Measurements from ENCODE around the gene DSCAM.

DNA sequence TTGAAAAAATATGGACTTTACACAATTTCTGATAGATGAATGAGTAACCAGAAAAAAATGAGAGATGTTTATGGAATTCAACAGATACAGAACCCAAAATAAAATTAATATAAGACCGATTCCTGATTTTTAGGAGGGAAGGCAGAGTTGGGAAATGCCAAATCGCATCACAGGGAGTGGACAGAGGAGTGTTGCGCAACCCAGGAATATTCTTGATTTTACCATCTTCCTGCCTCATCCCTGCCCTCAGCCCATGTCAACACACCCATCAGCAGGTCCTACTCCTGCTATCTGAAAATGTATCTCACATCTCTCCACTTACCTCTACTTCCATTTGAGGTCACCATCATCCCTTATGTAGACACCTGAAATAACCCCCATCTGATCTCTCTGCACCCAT, 221.0 kb downstream of the DSCAM start:
- TF ChIP-seq, protein P1, sequence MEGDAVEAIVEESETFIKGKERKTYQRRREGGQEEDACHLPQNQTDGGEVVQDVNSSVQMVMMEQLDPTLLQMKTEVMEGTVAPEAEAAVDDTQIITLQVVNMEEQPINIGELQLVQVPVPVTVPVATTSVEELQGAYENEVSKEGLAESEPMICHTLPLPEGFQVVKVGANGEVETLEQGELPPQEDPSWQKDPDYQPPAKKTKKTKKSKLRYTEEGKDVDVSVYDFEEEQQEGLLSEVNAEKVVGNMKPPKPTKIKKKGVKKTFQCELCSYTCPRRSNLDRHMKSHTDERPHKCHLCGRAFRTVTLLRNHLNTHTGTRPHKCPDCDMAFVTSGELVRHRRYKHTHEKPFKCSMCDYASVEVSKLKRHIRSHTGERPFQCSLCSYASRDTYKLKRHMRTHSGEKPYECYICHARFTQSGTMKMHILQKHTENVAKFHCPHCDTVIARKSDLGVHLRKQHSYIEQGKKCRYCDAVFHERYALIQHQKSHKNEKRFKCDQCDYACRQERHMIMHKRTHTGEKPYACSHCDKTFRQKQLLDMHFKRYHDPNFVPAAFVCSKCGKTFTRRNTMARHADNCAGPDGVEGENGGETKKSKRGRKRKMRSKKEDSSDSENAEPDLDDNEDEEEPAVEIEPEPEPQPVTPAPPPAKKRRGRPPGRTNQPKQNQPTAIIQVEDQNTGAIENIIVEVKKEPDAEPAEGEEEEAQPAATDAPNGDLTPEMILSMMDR (IDR thresholded peaks at IDR 0.05) = no peak
- TF ChIP-seq POLR2AphosphoS5 (IDR thresholded peaks at IDR 0.05) (no peak), POLR2A (IDR thresholded peaks at IDR 0.05) (no peak)

Data from gastroesophageal sphincter (tissue), 3 donors.